NCI-H187 (cell line): ENCODE measurements around the gene CDKL1.
"Not testable (repeated sequence)": the region's sequence is repeated elsewhere in the genome, so short reads cannot be mapped to it uniquely, and the experiment has no call there.

Experiments
- DNase-seq, 2 experiments: peaks; one replicate each; lab custom pipeline; 2025; lab: John Stamatoyannopoulos, UW

CDKL1 gene

DNA sequence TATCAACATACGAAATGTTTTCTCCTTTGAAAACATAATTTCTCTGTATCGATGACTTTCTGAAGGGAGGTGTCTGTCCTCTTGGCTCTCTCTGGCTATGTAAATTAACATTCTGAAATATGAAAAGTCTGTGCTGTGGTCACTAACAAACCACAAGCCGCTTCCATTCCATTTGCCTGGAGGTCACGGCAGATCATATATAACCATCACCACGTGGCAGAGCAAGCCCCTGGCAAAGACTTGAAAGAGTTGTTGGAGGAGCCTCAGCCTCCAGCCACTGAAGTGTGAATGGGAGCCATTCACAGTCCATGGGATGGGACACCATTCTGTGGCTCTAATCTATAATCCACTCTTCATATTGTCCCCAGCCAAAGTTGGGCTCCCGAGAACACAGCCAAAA is 39.6 kb downstream of the CDKL1 start:
- DNase-seq = no peak

DNA sequence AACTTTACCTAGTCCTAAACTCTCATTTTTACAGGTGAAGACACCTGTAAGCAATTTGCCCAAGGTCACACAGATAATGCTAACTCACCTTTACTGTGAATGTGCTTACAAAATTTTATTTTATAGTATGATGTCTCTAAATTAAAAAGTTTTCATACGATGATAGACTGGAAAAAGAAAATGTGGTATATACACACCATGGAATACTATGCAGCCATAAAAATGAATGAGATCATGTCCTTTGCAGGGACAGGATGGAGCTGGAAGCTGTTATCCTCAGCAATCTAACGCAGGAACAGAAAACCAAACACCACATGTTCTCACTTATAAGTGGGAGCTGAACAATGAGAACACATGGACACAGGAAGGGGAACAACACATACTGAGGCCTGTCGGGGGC is 40.4 kb downstream of the CDKL1 start:
- DNase-seq = not testable (repeated sequence)

DNA sequence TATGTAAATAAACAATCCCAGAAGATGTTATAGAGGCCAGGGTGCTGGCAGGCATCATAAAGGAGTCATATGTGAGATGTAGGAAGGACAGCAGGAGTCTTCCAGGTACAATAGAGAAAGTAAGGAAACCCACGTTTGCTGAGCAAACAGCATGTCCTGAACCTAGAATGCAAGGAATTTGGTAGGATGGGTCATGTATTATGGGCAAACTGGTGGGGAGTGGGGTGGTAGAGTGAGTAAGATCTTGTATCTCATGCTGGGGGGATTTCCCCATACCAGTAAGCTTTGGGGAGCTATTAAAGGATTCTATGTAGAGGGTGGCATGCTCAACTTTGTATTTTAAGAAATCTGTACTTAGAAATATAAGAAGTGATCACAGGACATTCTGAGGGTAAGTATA is 41.0 kb downstream of the CDKL1 start:
- DNase-seq = no peak

DNA sequence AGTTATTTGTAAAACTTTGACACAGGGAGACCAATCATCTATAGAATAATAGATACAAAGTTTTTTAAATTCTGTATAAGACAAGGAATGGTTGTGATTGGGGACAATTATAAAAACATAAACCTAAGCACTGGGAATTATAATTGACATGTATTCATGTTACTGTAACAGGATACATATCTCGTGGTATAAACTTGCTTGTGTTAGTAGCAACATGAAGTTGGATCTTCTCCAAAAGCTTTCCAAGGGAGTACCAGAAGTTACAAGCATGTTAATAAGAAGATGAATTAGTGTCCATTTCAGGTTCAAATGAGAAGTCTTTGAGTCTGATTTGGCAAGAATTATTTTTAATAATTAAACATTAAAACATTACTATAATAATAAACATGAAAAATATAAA is 42.2 kb downstream of the CDKL1 start:
- no peak for DNase-seq

DNA sequence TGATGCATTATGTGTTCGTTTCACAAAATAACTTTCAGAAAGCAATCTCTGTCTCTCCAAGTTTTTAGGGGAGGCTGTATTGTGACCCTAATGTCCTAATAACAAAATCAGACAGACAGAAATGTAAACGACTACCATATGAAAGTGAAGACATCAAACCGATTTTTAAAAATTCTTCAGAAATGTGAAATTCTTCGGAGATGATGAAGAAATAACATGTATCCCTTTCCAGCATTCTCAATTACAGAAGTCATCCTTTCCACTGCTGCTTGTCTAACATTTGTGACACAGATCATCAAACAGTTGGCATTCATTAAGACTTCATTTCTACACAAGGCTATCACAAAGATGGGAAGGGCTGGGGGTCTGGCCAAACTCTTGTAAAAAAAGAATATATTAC is 43.6 kb downstream of the CDKL1 start:
- DNase-seq = no peak

DNA sequence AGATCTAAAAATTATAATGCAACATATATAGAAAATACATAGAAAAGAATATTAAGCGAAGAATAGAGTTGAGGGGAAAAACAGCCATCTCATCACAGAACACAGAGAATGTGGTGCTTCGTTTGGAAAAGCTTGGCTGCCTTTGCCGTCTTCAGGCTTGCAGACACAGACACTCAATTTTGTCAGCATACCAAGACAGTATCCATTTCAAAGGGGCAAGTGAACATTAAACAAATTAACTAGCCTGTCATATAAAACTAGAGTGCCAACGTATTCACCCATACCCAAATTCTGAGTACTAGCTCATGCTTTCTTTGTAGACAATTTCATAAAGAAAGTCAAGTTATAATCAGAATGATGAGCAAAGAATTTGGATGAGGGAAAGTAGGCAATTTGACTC is 44.1 kb downstream of the CDKL1 start:
- DNase-seq = no peak

DNA sequence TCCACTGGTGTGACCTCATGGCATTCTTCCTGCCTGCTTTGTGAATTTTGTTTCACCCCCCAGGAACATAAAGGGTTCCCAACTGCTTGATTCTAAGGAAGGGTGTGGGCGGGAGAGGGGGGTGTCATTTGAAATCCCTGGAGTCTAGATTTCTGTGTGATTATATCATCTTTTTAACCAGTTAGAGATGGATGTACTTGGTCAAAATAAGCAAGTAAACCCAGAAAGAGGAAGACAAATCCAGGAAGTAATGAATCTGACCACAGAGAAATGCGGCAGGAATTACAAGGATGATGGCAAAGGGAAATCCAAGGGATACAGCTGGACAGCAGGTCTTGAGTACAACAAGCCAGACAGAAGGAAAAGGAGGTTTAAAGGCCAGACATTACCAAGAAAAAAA is 45.7 kb downstream of the CDKL1 start:
- no peak for DNase-seq

DNA sequence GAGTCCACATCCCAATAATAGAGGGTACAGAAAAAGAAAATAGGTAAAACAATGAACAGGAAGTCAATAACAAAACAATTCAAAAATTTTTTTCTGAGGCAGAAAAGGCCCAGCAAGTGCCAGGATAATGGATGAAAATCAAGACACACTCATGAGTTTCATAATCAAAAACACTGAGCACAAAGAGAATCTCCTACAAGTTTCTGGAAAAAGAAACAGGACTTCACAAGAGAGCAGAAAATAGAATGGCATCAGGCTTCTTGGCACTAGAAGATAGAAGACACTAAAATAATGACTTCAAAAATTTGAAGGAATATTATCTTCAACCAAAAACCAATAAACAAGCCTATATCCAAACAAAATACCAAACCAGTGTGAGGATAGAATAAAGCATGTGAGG is 47.7 kb downstream of the CDKL1 start:
- DNase-seq = no peak

DNA sequence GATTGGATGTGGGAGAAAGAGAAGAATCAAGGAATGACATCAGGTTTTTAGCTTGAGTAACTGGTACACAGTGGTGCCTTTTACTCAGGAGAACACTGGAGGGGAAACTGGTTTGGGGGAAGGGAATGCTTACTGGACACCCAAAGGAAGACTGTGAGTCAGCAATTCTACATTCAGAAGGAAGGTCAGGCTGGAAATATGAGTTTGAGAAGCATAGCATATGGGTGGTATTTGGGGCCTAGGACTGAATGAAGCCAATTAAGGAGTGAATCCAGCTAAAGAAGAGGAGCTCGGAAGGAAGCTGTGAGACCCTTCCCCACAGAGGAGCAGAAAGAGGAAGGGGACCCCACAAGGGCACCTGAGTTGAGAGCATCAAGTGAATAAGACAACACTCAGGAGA is 49.2 kb downstream of the CDKL1 start:
- DNase-seq = no peak

DNA sequence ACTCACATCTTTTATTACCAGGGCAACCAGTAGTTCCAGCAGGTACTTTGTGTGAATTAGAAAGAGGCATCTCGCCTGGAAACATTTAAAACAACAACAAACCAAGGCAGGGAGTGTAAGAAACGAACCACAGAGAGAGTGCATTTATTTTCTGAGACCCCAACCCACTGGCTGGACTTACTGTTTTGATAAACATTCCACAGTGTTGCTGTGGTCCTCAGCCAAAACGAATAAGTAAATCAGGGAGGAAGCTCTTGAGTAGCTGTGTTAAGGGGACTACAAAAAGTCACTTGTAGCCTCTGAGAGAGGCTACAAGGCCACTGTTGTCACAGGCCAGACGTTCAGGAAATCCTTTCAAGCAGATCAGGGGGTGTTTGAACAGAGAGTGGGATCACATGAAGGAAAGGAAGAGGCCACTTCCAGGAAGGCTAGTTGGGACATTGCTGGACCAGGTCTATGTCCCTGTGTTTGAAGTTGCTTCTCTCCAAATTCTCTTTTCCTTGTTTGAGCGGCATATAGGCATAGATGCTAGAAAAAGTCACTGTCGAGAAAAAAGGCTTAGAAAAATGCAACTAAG is 50.7 kb downstream of the CDKL1 start:
- no peak for DNase-seq

DNA sequence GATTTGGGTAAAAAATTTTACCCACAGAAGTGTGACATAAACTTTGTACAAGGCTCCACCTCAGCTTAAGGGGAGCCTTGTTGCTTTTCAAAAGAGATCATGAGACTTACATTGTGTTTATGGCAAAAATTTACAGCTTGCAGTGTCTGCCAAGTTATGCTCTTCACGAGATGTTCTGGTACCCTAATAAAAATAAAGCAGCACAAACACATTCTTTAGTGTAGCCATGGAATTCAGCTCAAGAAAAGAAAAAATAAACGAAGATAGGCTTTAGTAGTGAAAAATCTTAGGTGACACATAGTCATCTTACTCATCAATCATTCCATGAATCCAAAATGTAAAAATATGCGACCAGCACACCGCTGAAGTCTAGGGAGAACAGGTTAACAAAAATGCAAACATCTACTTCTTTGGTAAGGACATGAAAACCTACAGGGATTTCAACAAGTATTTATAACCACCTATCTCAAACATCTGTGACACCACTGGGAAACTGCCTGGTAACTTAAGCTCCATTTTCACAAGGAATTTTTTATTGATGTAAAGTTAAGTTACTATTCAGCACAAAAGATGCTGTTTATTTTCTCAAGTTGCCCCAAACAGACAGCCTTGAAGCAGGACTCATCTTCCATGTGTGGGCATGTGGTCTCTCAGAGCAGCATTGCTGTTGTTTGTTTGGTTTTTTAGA is 51.7 kb downstream of the CDKL1 start:
- DNase-seq = no peak

DNA sequence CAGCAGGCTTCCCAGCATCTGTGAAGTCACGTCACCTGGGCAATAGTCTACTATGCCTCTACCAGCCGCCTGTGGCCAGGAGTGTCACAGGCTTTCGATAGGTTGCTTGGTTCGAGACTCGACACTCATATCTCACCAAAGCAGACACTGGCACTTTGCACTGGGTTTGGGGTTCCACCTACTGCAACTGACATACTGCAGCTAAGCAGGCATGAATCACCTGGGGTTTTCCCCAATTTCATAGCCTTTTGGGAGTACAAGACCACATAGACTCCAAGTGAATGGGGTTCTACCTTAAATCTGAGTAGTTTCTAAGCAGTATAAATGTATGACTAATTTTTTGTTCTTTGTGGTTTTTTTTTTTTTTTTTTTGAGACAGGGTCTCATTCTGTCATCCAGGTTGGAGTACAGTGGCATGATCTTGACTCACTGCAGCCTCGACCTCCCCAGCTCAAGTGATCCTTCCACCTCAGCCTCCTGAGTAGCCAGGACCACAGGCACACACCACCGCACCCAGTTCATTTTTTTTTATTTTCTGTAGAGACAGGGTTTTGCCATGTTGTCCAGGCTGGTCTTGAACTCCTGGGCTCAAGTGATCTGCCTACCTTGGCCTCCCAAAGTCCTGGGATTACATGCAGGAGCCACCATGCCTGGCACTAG is 52.4 kb downstream of the CDKL1 start:
- no peak for DNase-seq

DNA sequence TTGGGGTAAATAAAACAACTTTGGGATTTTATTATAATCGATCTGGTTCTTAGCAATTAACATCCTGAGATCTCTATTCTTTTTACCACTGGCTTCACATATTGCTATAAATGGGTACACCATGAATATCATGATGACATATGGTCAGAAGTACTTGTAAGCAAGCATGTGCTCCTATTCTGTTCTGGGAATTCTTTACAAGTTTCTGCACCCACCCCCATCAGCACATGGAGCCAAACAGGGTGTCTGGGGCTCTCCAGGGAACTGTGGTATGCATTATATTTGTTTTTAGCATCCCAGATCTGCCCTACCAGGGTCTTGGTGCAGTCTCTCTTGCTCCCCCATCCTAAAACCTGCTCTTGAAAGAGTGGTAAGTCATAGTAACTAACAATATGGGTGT is 53.2 kb downstream of the CDKL1 start:
- DNase-seq = no peak

DNA sequence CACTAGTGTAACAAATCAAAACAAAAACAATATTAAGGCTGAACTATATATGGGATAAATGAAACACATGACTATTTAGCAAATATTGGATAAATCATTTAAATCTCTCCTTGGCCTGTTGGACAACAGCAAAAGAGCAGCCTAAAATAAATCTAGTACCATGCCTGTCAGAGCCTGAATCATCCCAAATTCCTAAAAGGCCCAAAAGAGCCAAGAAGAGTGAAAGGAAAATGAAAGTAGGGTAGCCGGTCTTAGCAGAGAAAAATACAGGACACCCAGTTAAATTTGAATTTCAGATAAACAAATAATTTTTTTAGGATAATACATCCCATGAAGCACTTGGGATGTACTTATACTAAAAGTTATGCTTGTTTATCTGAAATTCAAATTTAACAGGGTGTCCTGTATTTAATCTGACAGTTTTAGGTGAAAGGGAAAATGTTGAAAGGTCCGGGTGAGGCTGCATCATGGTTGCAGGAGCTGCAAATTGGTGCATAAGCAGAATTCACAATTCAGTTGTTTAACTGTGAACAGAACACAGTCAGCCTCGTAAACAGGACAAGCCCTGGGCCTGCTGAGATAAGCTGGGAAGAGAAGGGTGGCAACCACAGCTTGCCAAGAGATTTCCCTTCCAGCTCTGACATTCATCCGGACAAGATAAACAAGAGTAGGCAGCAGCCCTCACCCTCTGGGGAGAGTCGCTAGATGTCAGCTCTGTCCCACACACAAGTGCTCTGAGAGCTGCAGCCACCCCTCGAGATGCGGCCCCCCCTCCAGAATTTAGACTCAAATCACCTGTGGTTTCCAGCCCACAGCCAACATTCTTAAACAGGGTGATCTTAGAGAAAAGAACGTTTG is 54.2 kb downstream of the CDKL1 start:
- peak in 1 of 2 experiments; percentile 5 for DNase-seq

DNA sequence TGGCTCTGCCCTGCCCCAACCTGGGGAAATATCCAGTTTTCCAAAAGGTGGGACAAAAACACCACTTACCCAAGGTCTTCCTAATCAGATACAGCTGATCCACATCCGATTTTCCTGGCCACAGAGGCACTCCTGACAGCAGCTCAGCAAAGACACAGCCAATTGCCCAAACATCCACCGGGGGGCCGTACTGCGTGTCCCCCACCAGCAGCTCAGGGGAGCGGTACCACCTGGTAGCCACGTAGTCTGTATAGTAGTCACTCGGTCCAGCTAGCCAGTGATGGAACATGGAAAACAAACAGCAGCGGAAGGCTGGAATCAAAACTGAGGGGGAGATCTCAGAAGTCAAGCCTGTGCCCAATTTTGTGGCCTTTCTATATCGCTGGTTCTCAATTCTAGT is 55.7 kb downstream of the CDKL1 start:
- DNase-seq = no peak

DNA sequence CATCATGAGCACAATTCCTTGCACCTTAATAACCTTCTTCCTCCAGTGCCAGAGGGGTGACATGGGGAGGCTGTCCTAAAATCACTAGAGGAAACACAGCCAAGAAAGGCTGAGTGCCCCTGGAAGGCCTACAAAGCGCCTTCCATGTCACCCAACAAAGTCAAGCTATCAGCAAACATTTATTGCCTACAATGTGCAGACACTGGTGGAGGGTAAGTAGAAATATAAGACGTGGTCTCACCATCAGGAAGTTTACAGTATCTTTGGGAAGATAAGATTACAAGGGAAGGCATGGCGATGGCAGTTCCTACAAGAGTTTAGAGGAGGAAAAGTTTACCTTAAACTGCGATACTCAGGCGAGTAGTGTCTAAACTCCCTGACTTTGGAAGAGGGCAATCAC is 56.6 kb downstream of the CDKL1 start:
- DNase-seq = no peak

DNA sequence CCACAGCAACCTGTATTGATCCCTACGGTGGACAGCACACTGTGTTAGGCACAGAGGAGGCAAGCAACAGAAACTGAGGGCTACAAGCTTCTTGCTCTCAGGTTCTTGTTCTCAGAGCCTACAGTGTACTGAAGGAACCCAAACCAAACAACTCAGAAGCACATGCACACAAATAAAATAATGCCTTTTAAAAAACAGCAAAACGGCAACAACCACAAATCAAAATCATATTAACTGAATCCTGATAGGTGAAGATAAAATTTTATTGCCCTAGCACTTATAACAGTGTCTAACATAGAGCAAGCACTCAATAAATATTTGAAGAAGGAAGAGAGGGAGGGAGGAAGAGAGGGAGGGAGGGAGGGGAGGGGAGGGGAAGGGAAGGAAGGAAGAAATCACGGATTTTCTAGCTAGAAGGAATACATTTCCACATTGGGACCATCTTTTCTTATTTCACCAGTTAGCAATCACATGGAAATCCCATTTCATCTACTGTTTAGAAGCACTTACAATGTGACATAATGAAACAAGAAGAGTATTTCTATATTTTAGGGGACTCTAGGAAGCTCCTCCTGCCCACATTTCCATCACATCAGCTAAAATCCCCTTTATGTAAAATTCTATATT is 57.4 kb downstream of the CDKL1 start:
- DNase-seq = no peak

DNA sequence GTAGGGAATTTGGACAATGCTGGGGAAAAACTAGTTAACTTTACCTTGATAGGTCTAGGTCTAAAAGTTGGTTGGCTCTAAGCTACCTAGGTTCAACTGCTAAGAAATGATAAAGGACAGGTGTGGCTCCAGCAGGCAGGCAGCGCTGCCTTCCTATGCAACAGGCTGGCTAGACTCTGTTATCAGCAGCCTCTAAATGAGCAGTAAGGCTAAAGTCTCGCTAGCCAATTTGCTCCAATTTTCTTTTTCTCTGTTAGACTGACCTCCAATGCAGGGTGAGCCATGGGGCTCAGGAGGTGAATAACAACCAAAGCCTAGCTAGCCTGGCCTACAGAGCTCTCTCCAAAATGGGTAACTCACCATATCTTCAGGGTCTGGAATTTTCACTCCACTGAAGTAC is 58.1 kb downstream of the CDKL1 start:
- DNase-seq = no peak

DNA sequence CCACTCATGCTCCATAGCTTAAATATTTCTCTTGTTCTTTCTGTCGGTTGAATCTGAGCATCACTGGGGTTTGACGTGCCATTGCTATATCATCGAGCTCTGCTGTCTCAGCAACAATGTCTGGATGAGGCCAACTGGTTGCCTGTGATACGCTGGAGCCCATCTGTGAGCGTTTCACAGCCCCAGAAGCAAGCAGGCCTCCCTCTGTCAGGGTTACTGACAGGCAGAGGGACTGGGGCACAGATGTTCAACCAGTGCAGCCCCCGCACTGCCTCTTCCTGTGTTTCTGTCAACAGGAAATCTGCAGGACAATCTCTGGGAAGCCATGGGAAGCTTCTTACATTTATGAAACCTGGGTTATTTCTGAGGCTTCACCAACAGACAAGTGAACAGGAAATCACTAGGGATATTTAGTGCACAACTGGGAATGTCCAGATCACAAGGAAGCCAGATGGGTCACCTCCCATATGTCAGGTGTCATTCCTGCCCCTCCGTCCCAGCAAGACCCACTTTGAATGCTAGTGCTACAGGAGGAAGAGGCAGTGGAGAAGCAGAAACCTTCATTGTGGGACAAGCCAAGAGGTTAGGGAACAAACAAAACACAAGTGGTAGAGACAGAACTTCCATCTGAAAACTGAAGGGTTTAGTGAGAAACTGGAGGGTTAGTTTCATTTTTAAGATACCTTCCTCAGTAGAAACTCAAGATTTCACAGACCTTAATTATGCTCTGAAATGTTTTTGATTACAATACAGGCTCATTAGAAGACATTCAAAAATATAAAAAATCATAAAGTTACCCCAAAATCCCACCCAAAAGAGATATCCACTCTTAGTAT is 60.5 kb downstream of the CDKL1 start:
- no peak for DNase-seq

DNA sequence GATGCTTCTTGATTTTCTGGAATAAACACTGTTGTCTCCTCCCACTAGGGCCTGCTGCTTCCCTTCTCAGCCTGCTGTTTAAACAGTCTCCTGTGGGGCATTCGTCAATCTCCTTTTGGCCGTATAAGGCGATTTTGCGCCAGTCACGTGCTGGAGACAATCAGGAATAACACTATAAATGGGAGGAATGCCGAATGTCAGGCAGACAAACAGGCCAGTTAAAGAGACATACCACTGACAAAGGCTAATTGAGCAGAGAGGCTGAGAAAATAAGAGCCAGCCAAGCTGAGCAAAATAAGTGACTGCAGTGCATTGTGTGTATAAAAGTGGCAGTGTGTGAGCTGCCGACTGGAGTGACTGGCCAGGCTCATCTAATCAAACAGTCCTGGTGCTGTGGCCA is 61.3 kb downstream of the CDKL1 start:
- DNase-seq = peak; percentile 27

DNA sequence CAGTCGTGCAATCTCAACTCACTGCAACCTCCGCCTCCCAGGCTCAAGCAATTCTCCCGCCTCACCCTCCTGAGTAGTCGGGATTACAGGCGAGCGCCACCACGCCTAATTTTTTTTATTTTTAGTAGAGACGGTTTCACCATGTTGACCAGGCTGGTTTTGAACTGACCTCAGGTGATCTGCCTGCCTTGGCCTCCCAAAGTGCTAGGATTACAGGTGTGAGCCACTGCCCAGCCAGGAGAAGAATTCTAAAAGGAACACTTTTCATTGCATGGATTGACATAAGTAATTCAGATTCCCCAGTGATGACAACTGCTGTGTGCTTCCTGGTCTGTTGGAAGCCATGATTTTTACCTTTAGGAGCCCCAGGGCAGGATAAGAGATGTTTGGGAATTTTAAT is 62.5 kb downstream of the CDKL1 start:
- no peak for DNase-seq
